Thoracic aorta (tissue), 2 donors: ENCODE data around the gene DAB2IP. TPM values are rescaled to one million over a fixed set of nuclear protein-coding genes. Genes with fewer than 3 reads are reported as not detected.
A peak's percentile ranks its signal among the peaks of the same experiment; 100 is the strongest.

Source experiments
- ATAC-seq: fragments of 150-250 bp; one replicate; pipeline ENCODE4 v1.8.0; 2017; ENCODE audit warnings: low read depth; ENCODE audit not compliant: insufficient number of reproducible peaks, low FRiP score
- DNase-seq: peaks from one replicate; pipeline ENCODE4 v3.0.0-alpha.2; 2020; ENCODE audit warnings: low spot score
- H3K27ac ChIP-seq, 2 donors: fragments of 200-600 bp; sonication (generic); 1 replicate in 1 of 2; 2 replicates in 1 of 2; pipeline ENCODE4 v1.5.1; 2016; ENCODE audit warnings: mild to moderate bottlenecking in 2 of 2, moderate library complexity in 2 of 2
- H3K27me3 ChIP-seq: fragments of 200-600 bp; sonication (generic); replicated peaks from 2 replicates; pipeline ENCODE4 v1.6.0; 2016; ENCODE audit warnings: mild to moderate bottlenecking; ENCODE audit not compliant: insufficient read depth
- H3K36me3 ChIP-seq: fragments of 200-600 bp; sonication (generic); one replicate; pipeline ENCODE4 v1.5.1; 2016
- H3K4me1 ChIP-seq, 2 donors: fragments of 200-600 bp; sonication (generic); 1 replicate in 1 of 2; 2 replicates in 1 of 2; pipeline versions ENCODE4 v1.5.1 to v1.6.0; 2016; ENCODE audit warnings: low read depth in 2 of 2, mild to moderate bottlenecking in 1 of 2; ENCODE audit not compliant: control insufficient read depth in 1 of 2
- H3K4me3 ChIP-seq: fragments of 200-600 bp; sonication (generic); 2 replicates; pipeline ENCODE4 v1.5.1; 2016; ENCODE audit warnings: mild to moderate bottlenecking
- H3K9me3 ChIP-seq: fragments of 200-600 bp; sonication (generic); 2 replicates; pipeline ENCODE4 v1.5.1; 2016
- total RNA-seq, 2 donors: library from RNA; depleted of rRNA; stranded (reverse); fragments of >200 nt; gene quantifications; one replicate each; pipeline versions ENCODE4 v1.1.0 to v1.2.3, GENCODE V29; 2016
- TF ChIP-seq, protein P1 (sequence below): fragments of 200-600 bp; sonication (generic); IDR thresholded peaks from one replicate; pipeline ENCODE4 v1.5.1; 2019; ENCODE audit warnings: antibody characterized with exemption

DAB2IP gene
- total RNA-seq, 2 donors from 2014 or later: 87.4 to 104 TPM

DNA sequence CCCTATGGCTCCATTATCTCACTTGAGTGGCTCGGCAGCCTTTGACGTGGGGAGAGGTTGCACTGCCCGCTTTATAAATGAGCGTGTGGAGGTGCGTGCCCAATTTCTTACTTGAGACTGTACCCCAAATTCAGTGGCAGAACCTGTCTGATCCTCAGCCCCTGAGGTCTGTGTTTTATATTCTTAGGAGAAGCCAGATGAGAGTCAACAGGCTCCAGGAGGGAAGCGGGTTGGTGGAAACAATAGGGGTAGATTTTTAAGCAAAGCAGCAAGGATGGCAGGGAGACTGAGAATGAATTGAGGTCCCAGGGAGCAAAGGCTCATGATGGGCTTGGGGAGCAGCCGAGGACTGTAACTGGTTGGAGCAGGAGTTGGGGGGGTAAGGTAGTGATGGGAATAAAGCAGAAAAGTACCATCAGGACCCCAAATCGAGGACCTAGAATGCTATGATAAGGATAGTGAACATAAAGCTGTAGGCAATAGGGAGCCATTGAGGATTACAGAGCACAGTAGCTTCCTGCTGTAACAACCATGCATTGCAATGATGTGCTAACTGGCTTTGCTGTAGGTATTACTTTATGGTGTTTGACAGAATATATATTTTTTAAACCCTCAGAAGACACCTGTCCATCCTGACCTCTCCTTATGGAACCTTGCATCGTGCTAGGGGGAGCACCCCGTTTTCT is 43.1 kb upstream of the DAB2IP start:
- TF ChIP-seq, protein P1, sequence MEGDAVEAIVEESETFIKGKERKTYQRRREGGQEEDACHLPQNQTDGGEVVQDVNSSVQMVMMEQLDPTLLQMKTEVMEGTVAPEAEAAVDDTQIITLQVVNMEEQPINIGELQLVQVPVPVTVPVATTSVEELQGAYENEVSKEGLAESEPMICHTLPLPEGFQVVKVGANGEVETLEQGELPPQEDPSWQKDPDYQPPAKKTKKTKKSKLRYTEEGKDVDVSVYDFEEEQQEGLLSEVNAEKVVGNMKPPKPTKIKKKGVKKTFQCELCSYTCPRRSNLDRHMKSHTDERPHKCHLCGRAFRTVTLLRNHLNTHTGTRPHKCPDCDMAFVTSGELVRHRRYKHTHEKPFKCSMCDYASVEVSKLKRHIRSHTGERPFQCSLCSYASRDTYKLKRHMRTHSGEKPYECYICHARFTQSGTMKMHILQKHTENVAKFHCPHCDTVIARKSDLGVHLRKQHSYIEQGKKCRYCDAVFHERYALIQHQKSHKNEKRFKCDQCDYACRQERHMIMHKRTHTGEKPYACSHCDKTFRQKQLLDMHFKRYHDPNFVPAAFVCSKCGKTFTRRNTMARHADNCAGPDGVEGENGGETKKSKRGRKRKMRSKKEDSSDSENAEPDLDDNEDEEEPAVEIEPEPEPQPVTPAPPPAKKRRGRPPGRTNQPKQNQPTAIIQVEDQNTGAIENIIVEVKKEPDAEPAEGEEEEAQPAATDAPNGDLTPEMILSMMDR: no peak
- Histone ChIP-seq H3K27ac (peak overlapping the region; percentile 42 to 62), H3K4me1 (peaks cover 14 to 65% of the 10 kb centered on the region in 2 donors), H3K4me3 (peak overlapping the region; percentile 58), H3K9me3 (no peaks in the 10 kb centered on the region), H3K36me3 (no peaks in the 10 kb centered on the region), H3K27me3 (no peaks in the 10 kb centered on the region)
- ATAC-seq (no peak), DNase-seq (no peak)

DNA sequence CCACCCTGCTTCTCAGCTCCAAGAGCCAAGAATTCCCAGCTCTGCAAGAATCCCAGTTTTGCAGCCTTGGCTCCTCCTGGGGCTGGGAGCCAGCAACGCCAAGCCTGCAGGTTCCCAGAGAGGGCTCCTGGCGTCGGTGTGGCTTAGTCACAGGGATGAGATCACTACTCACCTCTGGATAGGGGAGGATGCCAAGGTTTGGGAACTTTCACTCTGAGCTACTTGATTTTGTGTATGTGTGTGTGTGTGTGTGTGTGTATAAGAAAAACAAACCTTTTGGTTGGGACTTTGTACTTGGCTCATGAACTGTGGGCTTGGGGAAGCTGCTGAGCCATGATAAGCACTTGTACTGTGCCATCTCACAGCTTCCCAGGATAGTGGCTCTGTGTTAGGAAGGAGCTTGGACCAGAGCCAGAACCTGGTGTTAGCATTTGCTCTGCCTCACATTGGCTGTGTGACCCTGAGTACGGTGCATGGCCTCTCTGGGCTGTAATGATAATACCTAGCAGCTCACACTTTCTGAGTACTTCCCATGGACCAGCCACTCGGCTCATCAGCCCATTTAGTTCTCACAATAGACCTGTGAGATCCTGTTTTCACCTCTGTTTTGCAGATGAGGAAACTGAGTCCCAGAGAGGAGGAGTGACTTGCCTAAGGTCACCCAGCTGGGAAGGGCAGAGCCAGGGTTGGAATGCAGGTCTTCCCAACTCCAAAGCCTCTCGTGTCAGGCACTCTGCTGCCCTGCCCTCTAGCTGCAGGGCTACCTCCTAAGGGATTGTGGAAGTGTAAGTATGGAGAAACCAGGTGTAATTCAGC is 41.4 kb upstream of the DAB2IP start:
- Histone ChIP-seq H3K4me3 (no peak overlapping the region), H3K27ac (peak overlapping the region in 1 of 2 donors; percentile 23), H3K9me3 (no peaks in the 10 kb centered on the region), H3K27me3 (no peaks in the 10 kb centered on the region), H3K4me1 (peaks cover 11 to 52% of the 10 kb centered on the region in 2 donors), H3K36me3 (no peaks in the 10 kb centered on the region)
- peak; percentile 59 for DNase-seq
- TF ChIP-seq, protein P1: no peak
- ATAC-seq: no peak

DNA sequence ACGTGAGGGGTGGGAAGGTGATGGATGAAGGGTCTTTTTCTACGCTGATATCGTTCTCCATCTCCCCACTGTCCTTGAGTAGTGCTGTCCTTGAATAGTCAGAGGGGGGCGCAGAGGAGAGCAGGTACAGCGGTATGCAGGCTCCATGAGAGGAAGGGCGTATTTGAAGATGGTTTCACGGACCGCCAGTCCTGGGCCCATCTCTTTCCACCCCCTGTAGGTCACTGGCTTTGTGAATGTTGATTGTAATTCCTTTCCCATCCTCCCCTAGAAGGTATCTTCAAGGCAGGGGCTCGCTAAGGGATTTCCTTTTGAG is 40.8 kb upstream of the DAB2IP start:
- no peak overlapping the region for H3K27ac ChIP-seq
- TF ChIP-seq, protein P1: no peak
- peaks cover 11 to 52% of the 10 kb centered on the region in 2 donors for H3K4me1 ChIP-seq
- ATAC-seq (no peak), DNase-seq (no peak)
- H3K27me3 ChIP-seq: no peaks in the 10 kb centered on the region
- H3K4me3 ChIP-seq: no peak overlapping the region
- H3K9me3 ChIP-seq: no peaks in the 10 kb centered on the region
- H3K36me3 ChIP-seq: no peaks in the 10 kb centered on the region

DNA sequence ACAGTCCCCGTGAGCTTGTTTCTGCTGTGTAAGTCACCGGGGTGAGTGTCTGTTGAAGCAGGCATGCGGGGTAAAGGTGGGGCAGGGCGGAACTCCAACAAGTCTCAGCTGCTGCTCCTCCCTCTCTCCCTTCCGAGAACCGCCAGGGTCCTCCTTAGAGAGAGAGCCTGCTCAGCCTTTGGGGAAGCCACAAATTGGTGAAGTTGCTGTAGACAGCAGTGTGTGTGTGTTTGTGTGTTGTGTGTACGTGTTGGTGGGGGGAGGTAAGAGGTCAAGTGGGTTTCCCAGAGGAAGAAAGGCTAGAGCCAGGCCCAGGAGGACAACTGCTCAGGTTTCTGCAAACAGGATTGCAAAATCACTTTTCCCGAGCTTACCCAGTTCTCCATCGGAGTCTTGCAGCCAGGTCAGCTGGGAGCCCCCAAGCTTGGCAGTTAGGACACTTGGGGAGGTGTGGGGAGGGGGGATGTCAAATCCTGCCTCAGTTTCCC is 38.9 kb upstream of the DAB2IP start:
- DNase-seq (no peak), ATAC-seq (no peak)
- Histone ChIP-seq H3K4me1 (peaks cover 7 to 42% of the 10 kb centered on the region in 2 donors), H3K27me3 (no peaks in the 10 kb centered on the region), H3K27ac (no peak overlapping the region), H3K4me3 (no peak overlapping the region), H3K36me3 (no peaks in the 10 kb centered on the region), H3K9me3 (no peaks in the 10 kb centered on the region)
- TF ChIP-seq, protein P1: no peak

DNA sequence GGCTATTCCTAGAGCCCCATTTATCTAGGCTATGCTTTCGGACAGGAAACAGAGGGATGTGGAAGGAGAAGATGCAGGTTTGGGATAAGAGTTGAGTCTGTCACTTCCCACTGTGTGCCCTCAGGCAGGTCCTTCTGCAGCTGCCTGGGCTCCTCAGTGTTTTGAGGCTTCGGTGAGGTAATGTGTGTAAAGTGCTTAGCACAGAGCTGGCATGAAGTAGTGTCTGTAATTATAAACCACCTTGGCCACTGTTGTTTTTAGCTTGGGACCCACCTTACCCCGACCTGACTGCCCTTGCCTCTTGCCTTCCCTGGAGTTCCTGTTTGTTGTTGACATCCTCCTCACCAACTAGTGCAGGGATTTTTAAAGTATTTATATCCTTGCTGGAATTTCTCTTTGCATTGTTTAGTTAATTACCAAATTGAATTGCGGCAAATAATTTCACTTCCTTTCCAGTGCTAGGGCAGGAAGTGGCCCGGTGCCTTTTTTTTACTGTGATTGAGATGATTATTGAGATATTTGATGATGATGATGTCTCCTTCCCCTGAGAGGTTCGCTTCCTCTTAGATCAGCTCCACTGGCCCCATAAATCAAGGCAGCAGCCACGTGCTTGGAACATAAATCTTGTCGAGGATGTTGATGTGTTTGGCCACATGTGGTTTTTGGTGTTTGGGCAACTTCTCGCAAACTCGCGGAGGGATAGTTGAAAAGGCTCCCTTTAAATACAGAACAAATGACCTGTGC is 38.3 kb upstream of the DAB2IP start:
- Histone ChIP-seq H3K36me3 (no peaks in the 10 kb centered on the region), H3K27ac (no peak overlapping the region), H3K4me1 (peaks cover 5 to 36% of the 10 kb centered on the region in 2 donors), H3K9me3 (no peaks in the 10 kb centered on the region), H3K4me3 (no peak overlapping the region), H3K27me3 (no peaks in the 10 kb centered on the region)
- no peak for ATAC-seq
- DNase-seq: no peak
- TF ChIP-seq, protein P1: no peak
